GM12875 (cell line): ENCODE data around the gene TRANK1.
A peak's percentile ranks its signal among the peaks of the same experiment; 100 is the strongest.

Experiments
- H3K4me3 ChIP-seq: one replicate; pipeline ENCODE4 v1.5.1; 2011; ENCODE audit warnings: low read depth, low read length, control low read depth
- CTCF ChIP-seq: IDR thresholded peaks from 2 replicates; pipeline ENCODE4 v1.5.1; 2011; ENCODE audit warnings: low read depth, mild to moderate bottlenecking, control low read depth, inconsistent platforms, low read length, moderate library complexity, borderline replicate concordance; ENCODE audit not compliant: insufficient read depth

The TRANK1 gene

GRCh38 chr3:36837089-36837488 lies 107.8 kb downstream of the TRANK1 start:
- no peak overlapping the region for H3K4me3 ChIP-seq
- peak; percentile 30; the same call in 1 of the 2 replicates for TF ChIP-seq CTCF

- no peak overlapping the region for H3K4me3 ChIP-seq
- no peak for TF ChIP-seq CTCF
Measured at GRCh38 chr3:36833160-36833814, 111.6 kb downstream of the TRANK1 start.

GRCh38 chr3:36832406-36832805 lies 112.4 kb downstream of the TRANK1 start:
- no peak for TF ChIP-seq CTCF

GRCh38 chr3:36827133-36827532 lies 117.7 kb downstream of the TRANK1 start:
- TF ChIP-seq CTCF = no peak
- H3K4me3 ChIP-seq = no peak overlapping the region

More at GRCh38 chr3:36832406-36832805, 112.4 kb downstream of the TRANK1 start:
- no peak overlapping the region for H3K4me3 ChIP-seq

- TF ChIP-seq CTCF = no peak
Measured at GRCh38 chr3:36826240-36826639, 118.6 kb downstream of the TRANK1 start.

GRCh38 chr3:36824443-36824842 lies 120.4 kb downstream of the TRANK1 start:
- no peak overlapping the region for H3K4me3 ChIP-seq
- no peak for TF ChIP-seq CTCF

More at GRCh38 chr3:36826240-36826639, 118.6 kb downstream of the TRANK1 start:
- no peak overlapping the region for H3K4me3 ChIP-seq

GRCh38 chr3:36823806-36824205 lies 121.0 kb downstream of the TRANK1 start:
- no peak for TF ChIP-seq CTCF
- no peak overlapping the region for H3K4me3 ChIP-seq
